ENCODE data around the gene CACNB2.
"Not testable (repeated sequence)": the region's sequence is repeated elsewhere in the genome, so short reads cannot be mapped to it uniquely, and the experiment has no call there.

The CACNB2 gene

DNA sequence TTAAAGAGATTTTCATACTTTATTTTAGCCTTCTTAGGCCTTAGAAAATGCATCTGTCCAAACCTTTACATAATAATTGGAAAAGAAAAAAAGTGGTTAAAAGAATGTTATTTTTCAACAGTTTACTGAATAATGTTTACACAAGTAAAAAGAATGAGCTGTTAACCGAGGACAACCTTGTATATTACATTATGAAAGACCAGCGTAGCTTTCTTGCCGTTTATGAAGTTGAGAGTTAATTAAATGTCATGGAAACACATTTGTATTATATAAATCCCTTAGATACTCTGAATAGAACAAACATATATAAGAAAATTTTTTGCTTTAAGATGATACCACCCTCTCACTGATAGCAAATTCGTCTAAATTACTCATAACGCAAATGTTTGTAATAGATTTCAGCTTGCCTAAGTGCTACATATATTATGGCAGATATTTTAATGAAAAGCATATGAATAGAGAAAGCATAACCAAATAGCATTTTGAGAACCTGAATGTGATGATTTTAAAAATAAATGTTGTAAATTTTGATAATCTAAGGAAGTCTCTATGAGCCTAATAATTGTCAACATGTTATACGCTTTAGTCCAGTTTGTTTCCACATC lies 9.1 kb downstream of the CACNB2 start:
- no peak for DNase-seq

DNA sequence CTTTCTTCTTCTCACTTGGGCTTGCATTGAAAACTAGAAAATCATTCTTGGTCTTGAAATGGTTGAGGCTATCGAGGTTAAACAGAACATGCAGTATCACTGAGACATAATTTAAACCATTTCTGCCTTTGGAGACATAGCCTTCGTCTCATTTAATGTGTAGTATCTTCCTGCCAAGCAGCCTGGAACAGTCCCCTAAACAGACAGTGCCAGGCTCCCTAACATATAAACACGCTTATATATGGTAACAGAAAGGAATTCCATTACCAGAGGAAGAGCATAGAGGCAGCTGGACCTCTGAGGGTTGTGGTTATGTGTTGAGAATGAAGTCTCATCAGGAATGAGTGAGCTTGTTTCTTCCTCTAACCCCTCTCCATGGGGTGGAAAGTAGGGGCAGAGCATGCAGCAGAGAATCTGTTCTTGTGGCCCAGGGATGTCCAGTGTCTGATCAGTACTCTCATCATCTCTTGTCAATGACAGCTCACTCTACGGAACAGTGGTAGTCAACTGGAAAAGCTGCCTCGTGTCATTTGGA lies 11.2 kb downstream of the CACNB2 start:
- DNase-seq = no peak

GRCh38 chr10:18153381-18153780 lies 13.2 kb downstream of the CACNB2 start:
- not testable (repeated sequence) for DNase-seq

GRCh38 chr10:18155321-18155720 lies 15.1 kb downstream of the CACNB2 start:
- no peak for DNase-seq

- not testable (repeated sequence) for DNase-seq
Measured at GRCh38 chr10:18156797-18157196, 16.6 kb downstream of the CACNB2 start.

DNA sequence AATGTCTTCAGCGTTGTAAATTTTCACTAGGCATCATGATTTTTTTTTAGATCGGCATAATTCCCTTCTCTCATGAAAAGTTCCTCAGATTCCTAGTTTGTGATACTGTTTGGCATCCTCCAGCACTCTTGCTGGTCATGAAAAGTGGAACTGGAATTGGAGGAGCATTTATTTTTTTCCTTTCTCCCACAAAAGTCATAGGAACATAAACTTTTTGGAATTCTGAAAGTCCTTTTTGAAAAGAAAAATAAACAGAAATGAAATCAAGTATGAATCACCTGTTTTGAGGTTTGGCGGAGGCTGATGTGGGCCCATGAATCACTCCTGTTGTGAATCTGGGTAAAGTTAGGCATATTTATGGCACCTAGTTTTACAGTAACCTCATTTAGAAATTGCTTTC lies 17.7 kb downstream of the CACNB2 start:
- no peak for DNase-seq

- no peak for DNase-seq
Measured at GRCh38 chr10:18158773-18159265, 18.6 kb downstream of the CACNB2 start.

DNA sequence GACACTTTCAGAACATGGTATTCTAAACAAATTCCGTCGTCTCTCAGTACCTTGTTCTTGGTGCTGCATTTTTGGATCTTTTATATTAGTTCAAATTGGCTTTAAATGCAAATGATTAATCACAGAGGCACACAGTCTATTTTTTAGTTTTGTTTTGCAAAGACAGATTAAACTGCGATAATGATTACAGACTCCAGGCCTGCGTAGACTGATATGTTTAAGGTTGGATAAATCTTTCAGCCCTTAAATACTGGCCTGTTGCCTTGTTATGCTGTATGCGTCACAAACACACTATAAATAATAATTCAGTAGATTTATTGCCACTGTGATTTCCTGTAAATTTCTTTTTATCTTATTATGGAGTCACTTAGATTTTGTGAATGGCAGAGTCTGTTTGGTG lies 19.3 kb downstream of the CACNB2 start:
- DNase-seq = no peak

- DNase-seq = no peak
Measured at GRCh38 chr10:18162021-18162627, 21.9 kb downstream of the CACNB2 start.

DNA sequence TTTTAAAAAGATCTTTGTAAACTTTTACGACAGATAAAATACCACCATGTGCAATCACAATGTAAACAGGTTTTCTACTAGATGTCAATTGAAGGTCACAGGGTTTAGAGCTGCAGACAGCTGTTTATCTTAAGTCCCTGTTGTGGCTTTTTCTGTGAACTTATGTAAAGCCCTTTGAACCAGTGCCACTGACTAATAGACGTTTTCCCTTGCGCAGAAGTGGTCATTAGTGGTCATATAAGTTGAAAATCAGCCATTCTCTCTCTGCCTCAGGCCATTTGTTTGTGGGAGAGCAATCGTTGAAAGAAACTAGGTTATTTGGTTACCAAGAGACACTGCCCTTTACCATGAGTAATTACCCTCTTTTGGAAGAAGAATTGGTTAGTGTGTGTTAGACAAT lies 23.9 kb downstream of the CACNB2 start:
- no peak for DNase-seq

DNA sequence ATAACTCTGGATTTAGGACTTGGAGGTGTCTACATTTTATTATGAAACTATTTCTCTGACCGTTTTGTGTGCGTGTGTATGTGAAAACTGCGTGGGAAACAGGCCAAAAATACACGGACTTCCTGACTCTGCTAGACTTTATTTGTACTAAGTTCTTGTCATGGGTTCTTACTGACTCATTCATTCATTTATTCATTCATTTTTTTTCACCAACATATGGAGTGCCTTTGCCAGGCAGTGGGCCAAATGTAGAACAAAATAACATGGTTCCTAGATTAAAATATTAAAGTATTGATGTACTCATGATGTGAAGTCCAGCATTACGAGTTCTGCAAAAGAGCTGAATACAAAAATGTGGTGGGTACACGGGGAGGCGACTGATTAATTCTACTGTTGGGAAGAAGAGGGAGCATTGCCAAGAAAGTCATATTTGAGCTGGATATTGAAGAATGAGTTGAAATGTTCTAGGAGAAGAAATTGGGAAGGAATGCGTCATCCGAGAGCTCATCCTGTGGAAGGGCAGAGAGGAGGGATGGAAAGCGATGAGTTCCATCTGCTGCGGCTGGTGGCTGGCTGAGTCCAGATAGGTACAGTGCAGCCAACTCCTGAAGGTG lies 24.6 kb downstream of the CACNB2 start:
- DNase-seq = no peak

DNA sequence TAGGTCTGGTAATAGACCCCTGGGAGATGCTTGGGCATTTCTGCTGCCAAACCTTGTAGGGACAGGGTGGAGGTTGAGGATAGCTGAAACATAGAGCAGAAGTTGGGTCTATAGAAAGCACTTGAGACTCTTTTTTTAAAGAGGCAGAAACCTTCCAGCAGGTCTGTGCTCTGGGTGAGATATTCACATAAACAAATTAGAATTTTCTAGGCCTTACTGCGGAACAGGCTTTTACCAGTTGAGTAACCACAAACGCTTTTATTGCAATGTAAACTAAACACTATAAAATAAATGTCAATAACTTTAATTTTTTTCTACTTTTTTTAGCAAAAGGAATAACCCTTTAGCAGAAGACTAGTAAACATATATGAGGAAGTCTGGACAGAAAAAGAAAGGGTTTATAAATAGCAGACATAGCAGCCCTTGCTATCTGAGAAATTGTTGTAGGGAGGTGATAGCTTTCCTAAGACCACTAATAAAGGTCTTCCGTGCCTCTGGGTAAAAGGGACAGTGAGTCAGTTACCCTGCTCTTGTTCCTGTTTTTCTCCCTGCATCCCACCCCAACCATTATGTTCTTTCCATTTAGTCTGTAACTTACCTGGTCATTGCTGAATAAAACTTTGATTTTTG lies 38.7 kb downstream of the CACNB2 start:
- DNase-seq = no peak

DNA sequence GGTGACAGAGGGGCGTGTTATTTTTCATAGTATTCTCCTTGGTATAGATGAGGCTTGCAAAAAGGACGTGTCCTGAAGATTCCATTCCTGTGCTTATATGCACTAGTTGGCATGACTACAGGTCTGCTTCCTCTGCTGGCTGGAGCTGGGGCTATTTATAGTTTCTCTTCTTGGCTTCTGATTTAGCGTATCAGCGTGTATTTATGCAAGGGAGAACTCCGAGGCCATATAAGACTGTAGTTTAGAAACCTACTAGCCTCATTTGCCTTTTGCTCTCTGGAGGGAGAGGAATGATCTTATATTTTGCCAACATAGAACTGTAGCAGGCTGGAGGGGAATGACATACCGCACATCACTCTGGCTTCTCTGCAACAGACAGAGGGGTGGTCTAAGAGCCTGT lies 39.7 kb downstream of the CACNB2 start:
- DNase-seq = no peak

GRCh38 chr10:18181382-18181781 lies 41.2 kb downstream of the CACNB2 start:
- not testable (repeated sequence) for DNase-seq

- no peak for DNase-seq
Measured at GRCh38 chr10:18185621-18186020, 45.4 kb downstream of the CACNB2 start.

- DNase-seq = no peak
Measured at GRCh38 chr10:18190840-18191239, 50.6 kb downstream of the CACNB2 start.

DNA sequence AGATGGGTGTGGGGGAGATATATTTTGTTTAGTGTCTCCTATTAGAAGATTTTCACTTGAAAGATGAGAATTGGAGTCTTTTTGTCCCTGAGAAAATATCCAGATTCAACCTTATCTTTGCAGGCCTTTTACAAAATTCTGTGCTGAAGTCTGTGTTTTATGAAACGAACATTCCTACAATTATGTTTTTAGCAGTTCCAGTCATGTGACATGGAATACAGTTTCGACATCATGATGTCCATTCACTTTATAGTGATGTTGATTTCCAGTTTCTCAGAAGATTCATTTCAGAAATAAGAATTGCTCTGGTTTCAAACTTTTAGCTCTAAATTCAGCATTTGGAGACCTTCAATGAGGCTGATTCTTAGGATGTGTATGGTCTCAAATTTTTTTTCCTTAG lies 54.4 kb downstream of the CACNB2 start:
- no peak for DNase-seq

- no peak for DNase-seq
Measured at GRCh38 chr10:18195060-18195799, 55.0 kb downstream of the CACNB2 start.

- DNase-seq = no peak
Measured at GRCh38 chr10:18196806-18197550, 56.8 kb downstream of the CACNB2 start.

DNA sequence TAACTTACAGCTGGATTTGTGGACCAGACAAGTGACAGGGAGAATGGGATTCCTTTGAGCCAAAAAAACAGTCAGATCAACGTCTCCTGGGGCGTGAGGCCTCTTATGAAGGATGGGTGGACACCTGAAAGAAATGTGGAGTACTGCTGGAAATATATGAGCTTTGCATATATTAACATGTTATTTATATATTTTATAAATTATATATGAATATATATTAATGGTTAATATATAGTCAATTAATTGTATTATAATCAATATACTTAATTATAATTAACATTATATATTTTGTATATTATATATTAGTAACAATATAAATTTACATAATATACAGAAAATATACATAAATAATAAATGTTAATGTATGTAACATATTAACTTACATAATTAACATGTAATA lies 57.5 kb downstream of the CACNB2 start:
- no peak for DNase-seq

DNA sequence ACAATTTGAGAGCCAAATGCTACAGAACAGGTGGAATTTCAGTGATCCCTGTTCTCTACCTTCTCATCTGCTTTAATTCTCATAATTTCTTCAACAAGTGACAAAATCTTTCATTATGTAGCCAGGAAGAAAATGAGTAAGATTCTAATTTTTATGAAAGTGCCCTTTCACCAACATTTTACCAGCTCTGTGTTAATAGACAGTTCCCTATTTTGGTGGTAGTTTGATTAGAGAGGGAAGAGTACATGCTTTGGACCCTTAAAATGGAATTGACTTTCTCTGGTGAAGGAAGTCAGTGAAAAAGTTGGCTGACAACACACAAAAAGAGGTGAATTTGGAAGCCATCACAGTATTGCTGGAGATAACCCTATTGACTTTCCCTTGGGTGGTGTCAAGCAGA lies 61.7 kb downstream of the CACNB2 start:
- DNase-seq = no peak

All from SIG-M5 (cell line).